ENCODE results near the gene ANP32B.
"Not testable (repeated sequence)": the region's sequence is repeated elsewhere in the genome, so short reads cannot be mapped to it uniquely, and the experiment has no call there.

The ANP32B gene

DNA sequence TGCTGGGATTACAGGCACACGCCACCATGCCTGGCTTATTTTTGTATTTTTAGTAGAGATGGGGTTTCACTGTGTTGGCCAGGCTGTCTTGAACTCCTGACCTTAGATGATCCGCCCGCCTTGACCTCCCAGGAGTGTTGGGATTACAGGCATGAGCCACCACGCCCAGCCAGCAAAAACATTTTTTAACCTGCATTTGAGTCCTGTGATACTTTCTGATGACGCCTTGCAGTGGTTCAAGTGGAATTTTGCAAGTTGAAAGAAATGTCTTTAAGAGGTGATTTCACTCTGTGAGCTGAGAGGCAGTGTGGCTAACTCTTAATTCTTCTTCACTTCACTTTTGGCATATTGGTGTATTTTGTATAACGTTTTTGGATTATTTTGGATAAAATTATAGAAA is 9.1 kb downstream of the ANP32B start:
- H3K36me3 Mint-ChIP-seq (ENCODE audit: low read depth) = peaks cover 26% of the 10 kb centered on the region

DNA sequence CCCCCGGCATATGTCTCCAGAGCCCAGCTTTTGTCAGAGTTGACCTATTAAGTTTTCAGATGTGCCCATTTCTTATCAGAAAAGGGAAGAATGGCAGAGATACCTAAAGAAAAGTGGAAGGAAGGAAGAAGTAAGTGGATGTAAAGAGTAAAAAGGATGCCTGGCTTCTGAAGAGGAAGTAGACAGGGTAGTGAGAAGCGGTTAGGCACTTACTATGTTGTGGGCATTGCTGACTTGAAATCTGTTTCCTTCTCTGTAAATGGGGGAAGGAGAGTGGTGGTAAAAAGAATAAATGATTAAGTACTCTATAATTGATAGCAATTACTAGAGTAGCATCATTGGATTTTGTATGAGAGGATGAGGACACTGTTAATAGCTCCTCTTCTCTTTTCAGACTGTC is 9.9 kb downstream of the ANP32B start:
- Mint-ChIP-seq H3K27me3 (ENCODE audit: low read depth) (no peaks in the 10 kb centered on the region), H3K9me3 (no peaks in the 10 kb centered on the region), H3K36me3 (ENCODE audit: low read depth) (peaks cover 32% of the 10 kb centered on the region), H3K4me3 (peak overlapping the region; percentile 35), H3K27ac (no peak overlapping the region), H3K4me1 (ENCODE audit: low read depth) (peaks cover 56% of the 10 kb centered on the region)
- no peak for DNase-seq (ENCODE audit: low spot score)

More for the DNA sequence above, 9.1 kb downstream of the ANP32B start:
- DNase-seq (ENCODE audit: low spot score) = no peak
- Mint-ChIP-seq H3K27ac (peak overlapping the region; percentile 34), H3K9me3 (no peaks in the 10 kb centered on the region), H3K27me3 (ENCODE audit: low read depth) (no peaks in the 10 kb centered on the region), H3K4me3 (peak overlapping the region; percentile 35), H3K4me1 (ENCODE audit: low read depth) (peaks cover 61% of the 10 kb centered on the region)

DNA sequence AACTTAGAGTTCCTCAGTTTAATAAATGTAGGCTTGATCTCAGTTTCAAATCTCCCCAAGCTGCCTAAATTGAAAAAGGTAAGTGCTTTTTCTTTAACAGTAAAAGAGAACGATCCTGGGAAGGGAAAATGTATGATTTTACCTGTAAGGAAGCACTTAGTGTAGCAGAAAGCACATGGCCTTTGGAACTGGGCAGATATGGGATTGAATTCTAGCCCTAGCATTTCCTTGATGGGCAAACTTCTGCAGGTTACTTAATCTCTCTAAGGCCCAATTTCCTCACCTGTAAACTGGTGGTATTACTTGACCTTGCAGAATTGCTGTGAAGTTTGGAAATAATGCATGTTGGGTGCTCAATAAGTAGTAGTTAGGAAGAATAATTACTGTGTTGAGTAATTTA is 11.6 kb downstream of the ANP32B start:
- Mint-ChIP-seq H3K9me3 (no peaks in the 10 kb centered on the region), H3K4me1 (ENCODE audit: low read depth) (peaks cover 54% of the 10 kb centered on the region), H3K36me3 (ENCODE audit: low read depth) (peaks cover 43% of the 10 kb centered on the region), H3K4me3 (no peak overlapping the region), H3K27me3 (ENCODE audit: low read depth) (no peaks in the 10 kb centered on the region), H3K27ac (no peak overlapping the region)
- DNase-seq (ENCODE audit: low spot score) = no peak

DNA sequence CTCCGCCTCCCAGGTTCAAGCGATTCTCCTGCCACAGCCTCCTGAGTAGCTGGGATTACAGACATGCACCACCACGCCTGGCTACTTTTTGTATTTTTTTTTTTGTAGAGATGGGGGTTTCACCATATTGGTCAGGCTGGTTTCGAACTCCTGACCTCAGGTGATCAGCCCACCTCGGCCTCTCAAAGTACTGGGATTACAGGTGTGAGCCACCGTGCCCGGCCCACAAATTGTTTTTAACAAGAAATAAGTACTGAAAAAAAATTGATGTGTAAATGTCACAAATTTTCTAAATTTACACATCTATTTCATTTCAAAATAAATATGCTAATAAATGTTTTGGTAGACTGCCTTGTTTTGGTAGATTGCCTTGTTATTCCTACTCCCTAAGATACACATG is 13.5 kb downstream of the ANP32B start:
- not testable (repeated sequence) for H3K9me3 Mint-ChIP-seq; DNase-seq (ENCODE audit: low spot score); H3K27ac Mint-ChIP-seq; H3K27me3 Mint-ChIP-seq (ENCODE audit: low read depth); H3K4me3 Mint-ChIP-seq
- H3K36me3 Mint-ChIP-seq (ENCODE audit: low read depth) = peaks cover 57% of the 10 kb centered on the region
- H3K4me1 Mint-ChIP-seq (ENCODE audit: low read depth) = peaks cover 50% of the 10 kb centered on the region

DNA sequence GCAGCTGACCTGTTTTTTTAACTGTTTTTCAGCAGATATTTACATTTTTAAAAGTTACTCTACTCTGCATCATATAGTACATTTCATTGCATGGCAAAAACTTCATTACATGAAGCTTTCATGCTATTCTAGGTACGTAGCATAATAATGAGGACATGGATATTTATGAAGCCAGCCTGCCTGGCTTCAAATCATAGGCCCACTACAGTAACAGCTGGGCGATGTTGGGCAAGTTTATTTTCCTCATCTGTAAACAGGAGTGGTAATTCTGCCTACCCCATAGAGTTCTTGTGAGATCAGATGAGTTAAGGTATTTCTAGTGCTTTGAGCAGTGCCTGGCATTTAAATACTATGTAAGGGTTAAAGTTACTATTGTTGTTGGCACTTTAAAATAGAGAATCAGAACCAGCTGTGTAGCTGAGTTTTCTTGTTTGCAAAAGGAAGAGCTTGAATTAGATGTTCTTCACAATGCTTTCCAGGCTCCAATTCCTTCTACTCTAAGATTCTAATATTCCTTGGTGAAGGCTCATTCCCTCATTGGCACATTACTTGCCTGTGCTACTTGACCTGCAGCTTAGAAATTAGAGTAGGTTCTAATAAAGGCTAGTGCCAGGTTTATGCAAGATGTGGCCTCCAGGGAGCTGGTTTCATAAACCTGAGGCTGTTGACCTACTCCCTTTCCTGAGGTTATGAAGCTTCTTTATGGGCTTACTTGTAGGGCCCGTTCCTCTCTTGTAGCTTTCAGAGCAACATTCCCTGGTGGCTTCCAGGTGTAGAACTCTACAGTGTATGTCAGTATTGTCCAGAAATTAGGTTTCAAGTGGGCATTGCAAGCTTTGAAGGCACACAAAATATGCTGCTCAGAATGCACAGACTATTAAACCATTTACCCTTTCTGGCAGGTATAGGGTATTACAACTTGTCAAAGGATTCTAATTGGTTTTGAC is 14.5 kb downstream of the ANP32B start:
- Mint-ChIP-seq H3K4me1 (ENCODE audit: low read depth) (peaks cover 43% of the 10 kb centered on the region), H3K4me3 (no peak overlapping the region), H3K27ac (no peak overlapping the region), H3K9me3 (no peaks in the 10 kb centered on the region), H3K27me3 (ENCODE audit: low read depth) (no peaks in the 10 kb centered on the region), H3K36me3 (ENCODE audit: low read depth) (peaks cover 63% of the 10 kb centered on the region)
- no peak for DNase-seq (ENCODE audit: low spot score)

DNA sequence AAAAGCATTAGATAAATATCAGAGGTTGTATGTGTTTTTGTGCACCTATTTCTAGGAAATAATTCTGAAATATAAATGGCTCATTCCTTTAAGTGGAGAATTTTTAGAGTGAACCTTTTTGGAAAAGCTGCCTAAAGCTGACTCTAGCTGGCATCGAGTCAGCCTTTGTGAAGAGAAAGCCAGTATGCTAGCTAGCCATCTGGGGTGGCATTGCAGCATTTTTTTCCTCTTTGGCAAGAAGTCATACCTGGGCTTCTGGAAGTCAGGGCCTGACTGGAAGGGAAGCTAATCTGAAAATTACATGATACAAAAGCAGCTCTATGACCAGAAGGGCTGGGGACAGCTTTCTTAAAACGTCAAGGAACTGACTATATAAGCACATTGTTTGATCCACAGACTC is 19.7 kb downstream of the ANP32B start:
- H3K4me1 Mint-ChIP-seq (ENCODE audit: low read depth) = peaks cover 24% of the 10 kb centered on the region
- H3K36me3 Mint-ChIP-seq (ENCODE audit: low read depth) = peaks cover 66% of the 10 kb centered on the region
- H3K4me3 Mint-ChIP-seq = no peak overlapping the region
- no peaks in the 10 kb centered on the region for H3K27me3 Mint-ChIP-seq (ENCODE audit: low read depth)
- H3K9me3 Mint-ChIP-seq = no peaks in the 10 kb centered on the region
- H3K27ac Mint-ChIP-seq = no peak overlapping the region
- no peak for DNase-seq (ENCODE audit: low spot score)

DNA sequence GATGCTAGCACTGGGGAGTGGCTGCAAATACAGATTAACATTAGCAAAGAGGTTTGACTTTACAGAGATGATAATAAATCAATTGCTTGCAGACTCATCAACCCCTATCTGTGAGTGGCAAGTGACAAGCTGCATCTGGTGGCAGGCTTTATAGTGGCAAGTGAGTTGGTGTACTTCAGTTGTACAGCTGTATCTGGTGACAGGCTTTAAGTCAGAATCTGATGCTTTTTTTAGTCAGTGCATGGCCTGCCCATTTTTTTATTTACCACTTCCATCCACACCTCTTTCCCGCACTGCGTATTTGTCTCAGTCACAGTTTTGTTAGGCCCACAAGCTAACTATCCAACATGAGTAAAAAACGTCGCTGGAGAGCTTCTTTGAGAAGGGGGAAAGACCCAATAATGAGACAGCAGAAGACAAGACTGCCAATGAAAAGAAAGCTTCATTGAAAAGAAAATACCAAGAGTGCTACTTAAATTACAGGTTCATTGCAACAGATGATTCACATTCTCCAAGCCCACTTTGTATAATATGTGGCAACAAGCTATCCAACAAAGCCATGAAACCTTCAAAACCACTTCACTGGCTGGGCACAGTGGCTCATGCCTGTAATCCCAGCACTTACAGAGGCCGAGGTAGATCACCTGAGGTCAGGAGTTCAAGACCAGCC is 23.1 kb downstream of the ANP32B start:
- Mint-ChIP-seq H3K4me1 (ENCODE audit: low read depth) (peaks cover 21% of the 10 kb centered on the region), H3K27me3 (ENCODE audit: low read depth) (no peaks in the 10 kb centered on the region), H3K27ac (no peak overlapping the region), H3K9me3 (no peaks in the 10 kb centered on the region), H3K36me3 (ENCODE audit: low read depth) (peaks cover 71% of the 10 kb centered on the region), H3K4me3 (no peak overlapping the region)
- DNase-seq (ENCODE audit: low spot score) = no peak

DNA sequence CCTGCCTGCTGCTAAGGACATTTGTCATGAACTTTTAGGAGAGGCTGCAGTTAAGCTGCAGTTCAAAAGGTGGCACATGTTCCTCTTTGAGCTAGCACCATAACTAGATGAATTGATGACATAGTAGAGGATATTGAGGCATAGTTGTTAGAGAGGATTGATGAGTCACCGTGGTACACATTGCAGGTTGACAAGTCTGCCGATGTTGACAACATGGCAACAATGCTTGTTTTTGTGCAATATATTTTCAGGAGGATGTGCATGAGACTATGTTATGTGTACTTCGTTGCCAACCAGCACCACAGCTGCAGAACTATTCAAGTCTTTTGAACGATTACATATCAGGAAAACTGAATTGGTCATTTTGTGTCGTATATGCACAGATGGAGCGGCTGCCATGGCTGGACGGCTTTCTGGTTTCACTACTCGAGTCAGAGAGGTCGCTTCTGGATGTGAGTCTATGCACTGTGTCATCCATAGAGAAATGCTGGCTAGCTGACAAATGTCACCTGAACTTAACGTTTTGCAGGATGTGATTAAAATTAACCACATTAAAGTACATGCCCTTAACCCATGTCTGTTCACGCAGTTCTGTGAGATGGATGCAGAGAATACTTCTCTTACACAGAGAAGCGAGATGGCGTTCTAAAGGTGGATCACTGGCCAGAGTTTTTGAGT is 24.2 kb downstream of the ANP32B start:
- no peaks in the 10 kb centered on the region for H3K27me3 Mint-ChIP-seq (ENCODE audit: low read depth)
- DNase-seq (ENCODE audit: low spot score) = no peak
- H3K4me1 Mint-ChIP-seq (ENCODE audit: low read depth) = peaks cover 19% of the 10 kb centered on the region

DNA sequence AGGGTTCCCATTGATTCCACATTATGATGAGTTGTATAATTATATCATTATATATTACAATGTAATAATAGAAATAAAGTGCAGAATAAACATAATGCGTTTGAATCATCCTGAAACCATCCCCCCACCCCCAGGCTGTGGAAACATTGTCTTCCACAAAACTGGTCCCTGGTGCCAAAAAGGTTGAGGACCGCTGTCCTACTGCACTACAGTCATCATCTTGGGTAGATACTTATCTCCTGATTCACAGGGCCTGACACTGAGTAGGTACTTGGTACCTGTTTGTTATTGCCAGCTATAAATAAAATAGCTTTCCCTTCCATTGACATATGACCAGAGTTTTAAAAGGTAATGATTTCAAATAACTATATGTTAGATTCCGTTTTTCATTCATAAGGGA is 25.6 kb downstream of the ANP32B start:
- H3K36me3 Mint-ChIP-seq (ENCODE audit: low read depth) = peaks cover 71% of the 10 kb centered on the region
- H3K4me1 Mint-ChIP-seq (ENCODE audit: low read depth) = peaks cover 18% of the 10 kb centered on the region
- H3K27ac Mint-ChIP-seq = no peak overlapping the region

More for the DNA sequence above, 24.2 kb downstream of the ANP32B start:
- no peaks in the 10 kb centered on the region for H3K9me3 Mint-ChIP-seq
- no peak overlapping the region for H3K27ac Mint-ChIP-seq
- peaks cover 68% of the 10 kb centered on the region for H3K36me3 Mint-ChIP-seq (ENCODE audit: low read depth)
- H3K4me3 Mint-ChIP-seq = no peak overlapping the region

DNA sequence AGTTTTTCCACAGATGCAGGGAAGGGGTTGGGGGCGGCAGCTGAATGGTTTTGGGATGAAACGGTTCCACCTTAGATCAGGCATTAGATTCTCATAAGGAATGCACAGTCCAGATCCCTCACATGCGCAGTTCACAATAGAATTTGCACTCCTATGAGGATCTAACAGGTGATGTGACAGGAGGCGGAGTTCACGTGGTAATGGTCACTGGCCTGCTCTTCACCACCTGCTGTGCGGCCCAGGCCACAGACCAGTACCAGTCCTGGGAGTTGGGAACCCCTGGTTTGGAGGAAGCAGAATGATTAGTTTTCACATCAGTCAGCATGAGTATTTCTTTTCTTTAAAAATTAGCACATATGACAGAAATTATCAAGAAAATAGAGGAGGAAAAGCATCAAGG is 26.3 kb downstream of the ANP32B start:
- Mint-ChIP-seq H3K27ac (no peak overlapping the region), H3K27me3 (ENCODE audit: low read depth) (no peaks in the 10 kb centered on the region), H3K4me3 (no peak overlapping the region), H3K36me3 (ENCODE audit: low read depth) (peaks cover 68% of the 10 kb centered on the region), H3K4me1 (ENCODE audit: low read depth) (peaks cover 16% of the 10 kb centered on the region), H3K9me3 (no peaks in the 10 kb centered on the region)
- DNase-seq (ENCODE audit: low spot score) = no peak

More for the DNA sequence above, 25.6 kb downstream of the ANP32B start:
- no peaks in the 10 kb centered on the region for H3K27me3 Mint-ChIP-seq (ENCODE audit: low read depth)
- no peak for DNase-seq (ENCODE audit: low spot score)
- H3K4me3 Mint-ChIP-seq = no peak overlapping the region
- H3K9me3 Mint-ChIP-seq = no peaks in the 10 kb centered on the region

DNA sequence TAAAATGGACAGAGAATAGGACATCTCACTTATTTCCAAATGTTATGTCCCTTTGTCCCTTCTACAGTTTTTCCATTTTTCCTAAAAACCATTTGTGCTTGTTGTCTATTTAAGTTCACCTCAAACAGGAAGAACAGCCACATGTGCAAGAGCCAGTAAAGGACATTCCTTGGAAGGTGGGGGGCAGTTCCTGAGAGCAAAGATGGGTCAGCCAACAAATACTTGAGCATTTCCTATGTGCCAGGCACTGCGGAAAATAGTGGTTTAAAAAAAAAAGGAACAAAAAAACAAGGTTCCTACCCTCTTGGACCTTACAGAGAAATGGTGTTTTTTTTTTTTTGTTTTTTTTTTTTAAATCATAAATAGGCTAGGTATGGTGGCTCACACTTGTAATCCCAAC is 26.8 kb downstream of the ANP32B start:
- no peaks in the 10 kb centered on the region for H3K9me3 Mint-ChIP-seq
- H3K27ac Mint-ChIP-seq = peak overlapping the region; percentile 23
- DNase-seq (ENCODE audit: low spot score) = no peak
- H3K4me3 Mint-ChIP-seq = no peak overlapping the region
- peaks cover 69% of the 10 kb centered on the region for H3K36me3 Mint-ChIP-seq (ENCODE audit: low read depth)
- H3K27me3 Mint-ChIP-seq (ENCODE audit: low read depth) = no peaks in the 10 kb centered on the region
- peaks cover 16% of the 10 kb centered on the region for H3K4me1 Mint-ChIP-seq (ENCODE audit: low read depth)

DNA sequence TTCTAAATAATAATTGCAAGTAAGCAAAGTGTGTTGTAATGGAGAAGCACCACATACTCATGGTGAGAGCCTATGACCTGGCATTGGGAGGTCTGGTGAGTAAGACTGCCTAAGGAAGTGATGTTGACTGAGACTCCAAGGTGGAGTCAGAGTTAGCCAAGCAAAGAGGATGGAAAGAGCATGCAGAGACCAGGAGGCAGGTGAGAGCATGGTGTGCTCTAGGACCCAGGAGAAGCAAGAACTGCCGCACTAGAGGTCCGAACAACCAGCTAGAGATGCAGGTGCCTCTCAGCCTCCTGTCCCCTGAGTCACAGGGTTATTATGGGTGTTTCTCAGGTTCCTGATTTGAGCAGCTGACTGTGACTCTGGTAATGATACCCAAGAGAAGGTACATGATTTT is 27.3 kb downstream of the ANP32B start:
- DNase-seq (ENCODE audit: low spot score) = no peak
- H3K27me3 Mint-ChIP-seq (ENCODE audit: low read depth) = no peaks in the 10 kb centered on the region
- H3K27ac Mint-ChIP-seq = peak overlapping the region; percentile 54
- no peaks in the 10 kb centered on the region for H3K9me3 Mint-ChIP-seq
- H3K36me3 Mint-ChIP-seq (ENCODE audit: low read depth) = peaks cover 70% of the 10 kb centered on the region
- H3K4me3 Mint-ChIP-seq = no peak overlapping the region
- H3K4me1 Mint-ChIP-seq (ENCODE audit: low read depth) = peaks cover 16% of the 10 kb centered on the region

DNA sequence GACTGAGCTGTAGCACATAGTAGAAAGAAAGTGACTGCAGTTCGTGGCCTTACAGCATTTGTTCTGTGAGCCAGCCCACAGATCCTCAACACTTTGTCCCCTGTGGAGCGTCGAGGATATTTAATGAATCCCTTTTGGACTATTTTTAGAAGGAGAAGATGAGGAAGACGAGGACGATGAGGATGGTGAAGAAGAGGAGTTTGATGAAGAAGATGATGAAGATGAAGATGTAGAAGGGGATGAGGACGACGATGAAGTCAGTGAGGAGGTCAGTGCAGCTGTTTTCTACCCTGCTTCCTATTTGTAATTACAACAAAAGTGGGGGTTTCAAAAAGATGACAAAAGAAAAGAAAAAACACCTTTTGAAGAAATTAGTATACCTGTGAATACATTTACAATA is 28.0 kb downstream of the ANP32B start:
- no peak for DNase-seq (ENCODE audit: low spot score)
- no peaks in the 10 kb centered on the region for H3K9me3 Mint-ChIP-seq

DNA sequence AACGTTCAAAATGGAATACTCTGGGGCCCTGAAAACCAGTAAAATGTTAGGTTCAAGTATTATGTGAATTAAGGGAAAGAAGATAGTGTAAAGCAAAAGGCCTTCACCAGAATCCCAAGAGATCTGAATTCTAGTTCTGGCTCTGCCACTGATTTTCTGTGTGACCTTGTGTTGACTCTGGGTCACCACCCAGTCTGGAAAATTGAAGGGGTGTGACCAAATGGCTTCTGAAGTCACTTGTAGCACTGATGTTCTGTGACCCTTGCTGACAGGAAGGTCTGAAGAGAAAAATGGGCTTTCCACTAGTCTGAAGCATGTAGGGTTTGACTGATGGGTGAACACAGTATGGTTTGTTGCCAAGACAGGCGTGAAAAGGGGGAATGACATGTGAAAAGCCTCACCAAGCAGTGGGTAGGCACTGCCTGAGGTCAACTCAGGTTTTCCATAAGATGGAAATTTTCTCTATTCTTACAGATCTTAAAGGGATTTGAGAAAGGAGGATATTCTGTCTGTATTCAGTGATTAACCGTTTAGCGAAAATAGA is 33.1 kb downstream of the ANP32B start:
- Mint-ChIP-seq H3K36me3 (ENCODE audit: low read depth) (peaks cover 66% of the 10 kb centered on the region), H3K27ac (no peak overlapping the region)

More for the DNA sequence above, 28.0 kb downstream of the ANP32B start:
- Mint-ChIP-seq H3K4me3 (no peak overlapping the region), H3K27me3 (ENCODE audit: low read depth) (no peaks in the 10 kb centered on the region), H3K27ac (peak overlapping the region; percentile 51), H3K4me1 (ENCODE audit: low read depth) (peaks cover 16% of the 10 kb centered on the region), H3K36me3 (ENCODE audit: low read depth) (peaks cover 68% of the 10 kb centered on the region)

More for the DNA sequence above, 33.1 kb downstream of the ANP32B start:
- DNase-seq (ENCODE audit: low spot score) = no peak
- Mint-ChIP-seq H3K9me3 (no peaks in the 10 kb centered on the region), H3K27me3 (ENCODE audit: low read depth) (no peaks in the 10 kb centered on the region), H3K4me3 (no peak overlapping the region), H3K4me1 (ENCODE audit: low read depth) (no peaks in the 10 kb centered on the region)

Data from T-helper 2 cell treated with Interferon-gamma antibody and Interleukin-4, amounts not matched to agents 5 μg/mL and 100 μg/mL, for 36 hours (primary cell).